Measurements from ENCODE around the gene TUB.

Gene TUB

DNA sequence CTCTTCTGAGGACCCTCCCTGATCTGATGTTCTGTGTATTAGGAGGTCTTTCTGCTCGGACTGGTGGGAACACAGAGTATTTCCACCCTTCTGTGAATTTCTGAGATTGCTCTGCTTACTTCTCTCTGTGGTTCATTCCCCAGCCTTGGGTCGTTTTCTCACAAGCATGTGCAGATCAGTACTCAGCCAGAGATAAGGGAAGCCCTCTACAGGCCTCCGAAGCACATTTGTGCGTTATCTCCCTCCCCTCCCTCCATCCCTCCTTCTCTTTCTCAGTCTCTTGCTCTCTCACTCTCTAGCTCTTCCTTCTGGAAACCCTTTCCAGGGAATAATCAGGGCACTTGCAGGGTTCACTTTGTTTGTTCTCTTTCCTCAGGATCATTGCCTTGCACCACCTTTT is 35.2 kb upstream of the TUB start:
- DNase-seq (ENCODE audit: low read depth, low spot score) = no peak

- no peak for DNase-seq (ENCODE audit: low read depth, low spot score)
Measured at GRCh38 chr11:8047382-8047781, 33.6 kb upstream of the TUB start.

DNA sequence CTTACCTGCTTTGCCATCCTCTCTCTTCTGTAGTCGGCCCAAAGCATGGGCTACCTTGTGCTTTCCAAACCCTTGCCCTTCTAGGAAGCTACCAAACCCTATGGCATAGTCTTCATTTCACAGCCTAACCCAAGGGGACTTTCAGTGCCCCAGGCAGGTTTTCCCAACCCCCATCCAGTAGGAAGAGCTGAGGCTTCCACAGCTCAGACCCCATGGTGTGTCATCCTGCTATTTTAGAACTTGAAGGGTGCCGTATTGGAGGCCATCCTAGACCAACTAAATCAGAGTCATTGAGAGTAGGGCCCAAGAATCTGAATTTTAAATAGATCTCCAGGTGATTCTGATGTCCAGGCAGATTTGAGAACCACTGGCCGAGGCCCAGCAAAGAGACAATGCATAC is 31.9 kb upstream of the TUB start:
- DNase-seq (ENCODE audit: low read depth, low spot score) = no peak

GRCh38 chr11:8055091-8055835 is 25.7 kb upstream of the TUB start:
- no peak for DNase-seq (ENCODE audit: low read depth, low spot score)

DNA sequence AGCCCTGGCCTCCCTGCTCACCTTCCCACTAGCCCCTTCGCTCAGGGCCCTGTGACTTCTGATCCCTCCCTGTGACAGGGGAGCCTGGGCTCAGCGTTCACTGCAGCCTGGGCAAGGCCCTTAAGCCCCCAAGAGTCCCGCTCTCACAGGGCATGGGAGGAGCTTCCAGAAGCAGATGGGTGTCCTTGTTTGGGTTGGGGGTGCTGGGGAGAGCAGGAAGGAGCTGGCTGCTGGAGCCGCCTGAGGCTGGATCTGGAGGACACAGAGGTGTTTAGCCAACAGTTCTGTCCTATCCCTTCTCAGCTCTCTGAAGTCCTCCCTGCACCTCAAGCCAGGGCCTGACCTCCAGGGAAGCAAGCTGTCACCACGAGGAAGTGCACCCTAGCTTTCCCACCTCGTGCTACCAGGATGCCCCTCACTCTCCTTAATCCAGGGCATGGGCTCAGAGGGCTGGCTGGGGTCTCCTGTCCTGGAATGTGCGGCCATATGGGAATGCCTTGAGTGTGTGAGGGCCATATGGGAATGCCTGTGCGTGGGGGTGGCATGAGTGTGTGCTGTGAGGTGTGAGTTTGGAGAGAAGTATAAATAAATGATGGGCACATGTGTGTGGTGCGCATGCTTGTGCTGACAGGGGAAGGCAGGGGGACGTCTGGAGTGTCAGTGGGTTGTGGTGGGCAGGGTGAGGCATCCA is 25.0 kb upstream of the TUB start:
- DNase-seq (ENCODE audit: low read depth, low spot score) = no peak

DNA sequence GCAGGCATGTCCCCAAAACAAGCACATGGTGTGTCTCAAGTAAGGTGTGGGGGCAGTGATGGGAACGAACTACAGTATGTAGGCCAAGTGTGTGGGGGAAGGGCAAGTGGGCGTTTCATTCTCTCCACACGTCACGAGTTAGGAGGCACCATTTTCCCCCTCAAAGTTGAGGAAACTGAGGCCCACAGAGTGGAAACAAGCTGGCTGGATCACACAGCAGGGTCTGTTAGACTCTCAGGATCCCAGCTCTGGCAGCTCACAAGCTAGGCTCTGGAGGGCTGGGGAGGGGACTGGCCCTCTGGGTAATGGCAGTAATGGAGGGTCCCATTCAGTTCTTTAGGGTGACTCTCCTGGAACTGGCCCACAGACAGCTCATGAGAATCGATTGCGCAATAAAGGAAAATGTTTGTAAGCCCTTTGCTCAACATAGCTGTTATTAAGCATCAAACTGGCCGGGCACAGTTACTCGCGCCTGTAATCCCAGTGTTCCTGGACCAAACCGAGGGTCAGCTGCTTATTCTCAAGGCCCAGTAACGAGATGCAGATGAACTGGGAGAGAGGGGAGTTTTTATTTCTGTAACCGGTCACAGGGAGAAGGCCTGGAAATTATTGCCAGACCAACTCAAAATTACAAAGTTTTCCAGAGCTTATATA is 24.1 kb upstream of the TUB start:
- DNase-seq (ENCODE audit: low read depth, low spot score) = no peak

DNA sequence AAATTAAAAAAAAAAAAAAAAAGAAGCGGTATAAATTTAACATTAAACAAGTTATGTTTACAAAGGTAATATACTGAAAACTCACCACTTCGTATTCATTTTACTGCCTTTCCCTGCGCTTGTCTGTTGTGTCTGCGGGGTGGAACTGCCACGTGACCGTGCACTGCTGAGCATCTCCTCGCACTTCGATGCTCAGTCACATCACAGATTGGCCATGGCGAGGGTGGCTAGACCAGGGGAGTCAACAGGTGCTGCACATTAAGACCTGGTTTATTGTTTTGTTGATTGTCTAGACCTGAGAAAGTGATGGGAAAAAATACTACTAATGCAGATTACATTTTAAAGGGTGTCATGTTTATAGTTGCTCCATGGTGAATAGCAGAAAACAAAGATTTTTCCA is 22.8 kb upstream of the TUB start:
- DNase-seq (ENCODE audit: low read depth, low spot score) = no peak

- no peak for DNase-seq (ENCODE audit: low read depth, low spot score)
Measured at GRCh38 chr11:8059030-8059429, 22.0 kb upstream of the TUB start.

DNA sequence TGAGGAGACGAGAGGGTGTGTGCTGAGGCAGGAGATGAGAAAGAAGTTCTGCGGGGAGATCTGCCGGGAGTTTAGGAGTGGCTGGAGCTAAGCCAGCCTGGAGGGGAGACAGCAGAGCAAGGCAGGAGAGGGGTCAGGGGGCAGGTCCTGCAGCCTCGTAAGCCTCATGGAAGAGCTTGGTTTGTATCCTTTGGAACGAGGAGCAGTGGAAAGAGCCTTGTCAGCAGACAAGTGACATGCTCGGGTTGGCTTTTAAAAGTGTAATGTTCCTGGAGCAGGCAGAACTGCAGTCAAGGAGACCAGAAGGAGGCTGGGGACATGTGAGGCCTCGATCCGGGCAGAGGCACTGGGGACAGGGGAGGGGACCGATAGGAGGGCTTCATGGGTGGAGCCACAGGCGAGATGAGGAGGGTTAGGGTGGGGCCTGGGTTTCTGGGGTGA is 21.4 kb upstream of the TUB start:
- DNase-seq (ENCODE audit: low read depth, low spot score) = no peak

DNA sequence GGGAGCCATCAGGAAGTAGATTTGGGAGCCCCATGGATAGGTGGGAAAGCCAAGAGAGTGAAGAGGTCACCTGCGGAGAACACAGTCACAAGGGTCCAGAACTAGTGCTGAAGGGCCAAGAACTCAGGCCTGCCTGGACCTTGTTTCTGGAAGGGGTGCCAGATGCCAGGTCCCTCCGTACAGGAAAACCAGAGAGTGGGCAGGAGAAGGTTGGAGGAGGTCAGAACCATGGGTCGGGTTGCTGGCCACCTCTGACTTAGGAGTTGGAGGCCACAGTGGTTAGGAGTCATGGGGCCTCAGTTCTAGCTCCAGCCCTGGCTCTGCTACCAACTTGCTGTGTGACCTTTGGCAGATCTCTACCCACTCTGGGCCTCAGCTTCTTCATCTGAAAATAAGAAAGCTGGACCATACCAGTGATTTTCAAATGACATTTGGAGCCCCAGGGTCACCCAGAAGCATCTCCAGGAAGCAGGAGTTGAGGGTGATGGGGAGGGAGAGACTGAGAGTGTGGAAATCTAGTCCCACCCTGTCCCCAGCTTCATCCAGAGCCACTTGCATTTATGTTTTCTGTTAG is 20.8 kb upstream of the TUB start:
- DNase-seq (ENCODE audit: low read depth, low spot score) = no peak

DNA sequence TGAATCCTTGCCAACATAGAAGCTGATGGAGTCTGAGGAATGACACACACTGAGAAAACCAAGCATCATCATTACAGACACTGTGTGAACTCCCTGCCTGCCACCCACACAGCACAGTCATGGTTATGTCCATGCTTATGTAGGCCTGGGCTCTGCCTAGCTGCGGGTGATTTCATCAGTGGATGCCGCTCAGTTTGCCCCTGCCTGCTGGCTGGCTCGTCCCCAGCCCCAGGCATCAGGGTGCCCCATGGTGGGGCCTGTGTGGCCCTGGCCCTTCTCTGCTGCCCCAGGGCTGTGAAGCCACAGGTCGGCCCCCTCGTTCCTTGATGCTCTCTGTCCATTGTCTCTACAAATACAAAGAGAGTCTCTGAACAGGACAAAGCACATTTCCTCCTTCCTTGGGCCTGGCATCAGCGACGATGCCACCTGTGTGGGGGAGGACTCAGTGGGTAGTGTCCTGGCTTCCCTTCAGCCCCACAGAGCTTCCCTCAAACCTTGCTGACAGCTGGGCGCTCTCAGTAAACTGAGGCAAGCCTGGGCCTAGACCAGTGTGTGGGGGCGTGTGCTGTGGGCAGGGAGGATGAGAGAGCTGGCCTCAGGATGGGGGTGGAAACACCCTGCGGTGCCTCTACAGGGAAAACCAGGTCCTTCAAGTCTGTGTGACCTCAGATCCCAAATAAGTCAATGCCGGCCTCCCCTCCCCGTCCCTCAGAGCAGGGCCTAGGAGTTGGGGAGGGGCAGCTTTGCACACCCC is 20.0 kb upstream of the TUB start:
- no peak for DNase-seq (ENCODE audit: low read depth, low spot score)

GRCh38 chr11:8061555-8062428 is 19.2 kb upstream of the TUB start:
- no peak for DNase-seq (ENCODE audit: low read depth, low spot score)

DNA sequence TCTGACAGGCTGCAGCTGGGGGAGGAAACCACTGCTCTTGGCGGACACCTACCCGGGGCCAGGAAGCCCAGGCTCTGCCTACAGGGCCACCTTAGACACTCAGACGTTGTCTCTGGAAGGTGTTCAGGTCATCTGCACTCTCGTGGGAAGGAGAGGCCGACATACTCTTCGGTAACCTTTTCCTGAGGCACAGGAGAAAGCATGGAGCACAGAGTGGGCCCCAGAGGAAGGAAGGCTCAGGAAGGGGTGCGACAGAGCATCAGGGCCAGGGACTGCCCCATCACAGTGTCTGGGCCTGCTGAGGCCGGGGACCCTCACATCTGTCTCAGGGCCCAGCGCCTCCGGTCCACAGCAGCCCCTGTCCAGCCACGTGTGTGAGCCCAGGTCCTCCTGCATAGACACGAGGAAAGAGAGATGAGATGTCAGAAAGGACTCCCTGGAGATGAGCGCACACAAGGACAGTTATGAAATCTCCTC is 18.2 kb upstream of the TUB start:
- DNase-seq (ENCODE audit: low read depth, low spot score) = no peak

GRCh38 chr11:8063324-8063723 is 17.7 kb upstream of the TUB start:
- no peak for DNase-seq (ENCODE audit: low read depth, low spot score)

GRCh38 chr11:8065031-8065430 is 16.0 kb upstream of the TUB start:
- DNase-seq (ENCODE audit: low read depth, low spot score) = no peak

GRCh38 chr11:8066036-8066910 is 14.7 kb upstream of the TUB start:
- no peak for DNase-seq (ENCODE audit: low read depth, low spot score)

GRCh38 chr11:8066911-8067455 is 14.0 kb upstream of the TUB start:
- no peak for DNase-seq (ENCODE audit: low read depth, low spot score)

DNA sequence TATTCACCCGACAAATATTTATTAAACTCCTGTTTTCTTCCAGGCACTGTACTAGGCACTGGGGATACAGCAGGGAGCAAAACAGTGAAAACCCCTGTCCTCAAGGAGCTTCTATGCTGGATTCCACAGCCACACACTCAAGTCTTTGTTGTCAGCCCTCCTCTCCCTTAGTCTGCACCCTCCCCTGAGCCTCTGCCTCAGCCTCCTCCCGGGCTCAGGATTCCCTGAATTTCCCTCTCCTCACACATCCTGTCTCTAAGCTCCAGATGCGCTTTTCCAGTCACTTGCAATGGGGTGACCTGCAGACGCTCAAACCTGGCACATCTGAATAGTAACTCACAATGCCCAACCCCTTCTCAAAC is 13.5 kb upstream of the TUB start:
- no peak for DNase-seq (ENCODE audit: low read depth, low spot score)

GRCh38 chr11:8067929-8068575 is 13.0 kb upstream of the TUB start:
- no peak for DNase-seq (ENCODE audit: low read depth, low spot score)

Measured in brain pericyte (primary cell).